Neural cell (in vitro differentiated cells): ENCODE data around the gene FCGR2B. TPM values are rescaled to one million over a fixed set of nuclear protein-coding genes. Genes with fewer than 3 reads are reported as not detected.

Source experiments
- H2AFZ ChIP-seq: fragments of 200-600, 300-800 bp; sonication (generic), shearing (Covaris generic); 2 replicates; pipeline ENCODE4 v1.6.0; 2014; ENCODE audit warnings: low read depth, mild to moderate bottlenecking, antibody characterized with exemption, low read length, moderate library complexity
- H3F3A ChIP-seq: fragments of 200-600 bp; shearing (Covaris generic); 2 replicates; pipeline ENCODE4 v1.6.1; 2016; ENCODE audit warnings: mild to moderate bottlenecking, moderate library complexity, mixed read lengths, antibody characterized with exemption, low read length; ENCODE audit not compliant: insufficient read depth, poor library complexity, severe bottlenecking
- H3K27ac ChIP-seq: fragments of 200-600, 300-800 bp; sonication (generic), shearing (Covaris generic); 2 replicates; pipeline ENCODE4 v1.5.1; 2014; ENCODE audit warnings: mild to moderate bottlenecking, low read length, moderate library complexity
- H3K27me3 ChIP-seq: fragments of 300-800, 200-600 bp; sonication (generic), shearing (Covaris generic); 2 replicates; pipeline ENCODE4 v1.6.0; 2014; ENCODE audit warnings: mild to moderate bottlenecking, low read depth, low read length, moderate library complexity; ENCODE audit not compliant: insufficient read depth
- H3K36me3 ChIP-seq: fragments of 300-800, 200-600 bp; sonication (generic), shearing (Covaris generic); 2 replicates; pipeline ENCODE4 v1.5.1; 2014; ENCODE audit warnings: mild to moderate bottlenecking, antibody characterized with exemption, low read length, moderate library complexity; ENCODE audit not compliant: insufficient read depth
- H3K4me2 ChIP-seq: fragments of 300-800, 200-600 bp; sonication (generic), shearing (Covaris generic); 2 replicates; pipeline ENCODE4 v1.6.0; 2014; ENCODE audit warnings: mild to moderate bottlenecking, low read length
- H3K4me3 ChIP-seq: fragments of 300-800, 200-600 bp; sonication (generic), shearing (Covaris generic); 2 replicates; pipeline ENCODE4 v1.5.1; 2014; ENCODE audit warnings: mild to moderate bottlenecking, low read length, moderate library complexity
- H3K79me2 ChIP-seq: fragments of 200-600 bp; shearing (Covaris generic); replicated peaks from 2 replicates; pipeline ENCODE4 v1.6.0; 2014; ENCODE audit warnings: mild to moderate bottlenecking, low read length, moderate library complexity; ENCODE audit not compliant: insufficient read depth
- H3K9ac ChIP-seq: fragments of 300-800, 200-600 bp; sonication (generic), shearing (Covaris generic); 2 replicates; pipeline ENCODE4 v1.6.1; 2016; ENCODE audit warnings: mild to moderate bottlenecking, low read length, mixed read lengths
- H3K9me2 ChIP-seq: fragments of 200-600 bp; shearing (Covaris generic); 2 replicates; pipeline ENCODE4 v1.6.1; 2016; ENCODE audit warnings: mild to moderate bottlenecking, low read length, mixed read lengths; ENCODE audit not compliant: insufficient read depth
- H3K9me3 ChIP-seq: fragments of 200-600, 300-800 bp; sonication (generic), shearing (Covaris generic); 2 replicates; pipeline ENCODE4 v1.6.1; 2016; ENCODE audit warnings: mild to moderate bottlenecking, mixed run types, low read length, moderate library complexity, mixed read lengths
- H4K20me1 ChIP-seq: fragments of 200-600 bp; shearing (Covaris generic); 2 replicates; pipeline ENCODE4 v1.6.1; 2016; ENCODE audit warnings: mild to moderate bottlenecking, mixed run types; ENCODE audit not compliant: insufficient read depth
- EP300 ChIP-seq: fragments of 450-650 bp; conservative IDR thresholded peaks from 2 replicates; pipeline ENCODE4 v1.6.1; 2014; ENCODE audit warnings: antibody characterized with exemption, mild to moderate bottlenecking, moderate library complexity; ENCODE audit not compliant: poor library complexity, severe bottlenecking
- EZH2 ChIP-seq: fragments of 200-600, 300-800 bp; shearing (Covaris generic), sonication (generic); IDR thresholded peaks from 2 replicates; pipeline ENCODE4 v1.6.1; 2014; ENCODE audit warnings: antibody characterized with exemption, low read length, borderline replicate concordance, mild to moderate bottlenecking; ENCODE audit not compliant: insufficient read depth, poor library complexity, severe bottlenecking
- MXI1 ChIP-seq: fragments of 450-650 bp; conservative IDR thresholded peaks from 2 replicates; pipeline ENCODE4 v1.6.1; 2014; ENCODE audit warnings: antibody characterized with exemption, mild to moderate bottlenecking; ENCODE audit not compliant: poor library complexity, severe bottlenecking
- POLR2AphosphoS5 ChIP-seq: IDR thresholded peaks from 2 replicates; pipeline ENCODE4 v1.6.1; 2012
- RAD21 ChIP-seq: fragments of 450-650 bp; conservative IDR thresholded peaks from 2 replicates; pipeline ENCODE4 v1.6.1; 2014; ENCODE audit warnings: antibody characterized with exemption, mild to moderate bottlenecking, moderate library complexity
- SMC3 ChIP-seq: fragments of 450-650 bp; conservative IDR thresholded peaks from 2 replicates; pipeline ENCODE4 v1.6.1; 2014; ENCODE audit warnings: antibody characterized with exemption, mild to moderate bottlenecking, moderate library complexity; ENCODE audit not compliant: poor library complexity
- TAF1 ChIP-seq: IDR thresholded peaks from 2 replicates; pipeline ENCODE4 v1.6.1; 2012; ENCODE audit warnings: low read depth
- polyA plus RNA-seq: library from polyadenylated mRNA; depleted of rRNA; stranded (reverse); fragments of >200 nt; gene quantifications from 2 replicates; pipeline ENCODE4 v1.2.3, GENCODE V29; 2014
- small RNA-seq, 3 experiments: library from RNA; depleted of rRNA; stranded (forward); fragments of <200 nt; gene quantifications; one replicate each; pipeline ENCODE3, GENCODE V24; 2012
- TF ChIP-seq, protein P1 (sequence below): IDR thresholded peaks from 2 replicates; pipeline ENCODE4 v1.6.1; 2012; ENCODE audit warnings: borderline replicate concordance

FCGR2B gene
- polyA plus RNA-seq, 1 donor from 2014 or later: not detected

DNA sequence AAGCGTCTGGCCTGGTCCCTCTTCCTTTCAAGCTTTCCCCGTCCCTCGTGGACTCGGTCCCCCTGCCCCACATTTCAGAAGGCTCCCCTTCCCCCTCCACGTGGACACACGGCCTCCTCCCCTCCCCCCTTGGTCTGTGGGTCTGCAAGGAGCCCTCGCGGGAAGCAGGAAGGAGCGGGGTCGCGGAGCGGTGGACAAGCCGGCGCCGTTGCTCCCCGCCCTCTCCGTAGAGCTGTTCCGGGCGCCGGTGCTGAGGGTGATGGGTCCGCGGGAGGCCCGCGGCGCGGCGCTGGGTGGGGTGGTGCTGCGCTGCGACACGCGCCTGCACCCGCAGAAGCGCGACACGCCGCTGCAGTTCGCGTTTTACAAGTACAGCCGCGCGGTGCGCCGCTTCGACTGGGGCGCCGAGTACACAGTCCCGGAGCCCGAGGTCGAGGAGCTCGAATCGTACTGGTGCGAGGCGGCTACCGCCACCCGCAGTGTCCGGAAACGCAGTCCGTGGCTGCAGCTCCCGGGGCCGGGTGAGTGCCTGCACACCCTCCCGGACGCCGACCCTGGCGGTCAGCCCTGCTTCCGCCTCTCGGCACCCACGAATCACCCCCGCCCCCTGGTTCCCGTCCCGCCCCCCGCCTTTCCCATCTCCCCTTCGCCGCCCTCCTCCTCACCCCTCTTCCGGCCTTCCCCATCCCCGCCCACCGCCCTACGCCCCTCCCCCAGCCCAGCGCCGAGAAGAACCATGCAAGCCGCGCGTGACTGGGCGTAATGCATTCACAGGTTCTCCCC, 63.7 kb downstream of the FCGR2B start:
- peak overlapping the region; percentile 97 for H3K4me3 ChIP-seq
- H3K4me2 ChIP-seq: no peak overlapping the region
- H2AFZ ChIP-seq: peak overlapping the region; percentile 90
- no peaks in the 10 kb centered on the region for H3K9me2 ChIP-seq
- H3K9me3 ChIP-seq: no peaks in the 10 kb centered on the region
- H3K36me3 ChIP-seq: no peaks in the 10 kb centered on the region
- TF ChIP-seq EP300 (no peak), TAF1 (no peak), SMC3 (no peak), EZH2 (no peak), MXI1 (peak; percentile 70), RAD21 (peak; percentile 20), POLR2AphosphoS5 (peak; percentile 58)
- H3F3A ChIP-seq: no peaks in the 10 kb centered on the region
- H3K27ac ChIP-seq: peak overlapping the region; percentile 55
- H3K79me2 ChIP-seq: no peaks in the 10 kb centered on the region
- no peaks in the 10 kb centered on the region for H4K20me1 ChIP-seq
- peak overlapping the region; percentile 77 for H3K9ac ChIP-seq
- H3K27me3 ChIP-seq: peaks cover 12% of the 10 kb centered on the region

DNA sequence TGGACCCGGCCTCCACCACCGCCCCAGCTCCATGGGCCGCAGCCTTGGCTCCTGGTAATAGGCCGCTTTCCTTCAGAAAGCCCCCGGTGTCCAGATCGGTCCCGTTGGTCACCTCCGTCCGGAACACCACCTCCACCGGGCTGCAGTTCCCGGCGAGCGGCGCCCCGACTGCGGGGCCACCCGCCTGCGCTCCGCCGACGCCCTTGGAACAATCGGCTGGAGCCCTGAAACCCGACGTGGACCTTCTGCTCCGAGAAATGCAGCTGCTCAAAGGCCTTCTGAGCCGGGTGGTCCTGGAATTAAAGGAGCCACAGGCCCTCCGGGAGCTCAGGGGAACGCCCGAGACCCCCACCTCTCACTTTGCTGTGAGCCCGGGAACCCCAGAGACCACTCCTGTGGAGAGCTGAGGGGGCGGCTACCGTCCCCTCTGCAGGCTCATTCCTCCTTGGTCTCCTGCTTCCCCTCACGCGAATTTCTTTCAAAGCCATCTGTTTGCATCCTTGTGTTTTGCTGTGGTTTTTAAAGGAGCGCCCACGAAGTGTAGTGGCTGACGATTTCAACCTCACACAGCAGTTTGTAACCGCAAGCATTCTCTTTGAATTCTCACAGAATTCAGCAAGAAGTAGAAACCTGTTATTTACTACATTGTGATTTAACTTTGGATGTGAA, 64.4 kb downstream of the FCGR2B start:
- no peaks in the 10 kb centered on the region for H3K79me2 ChIP-seq
- peak overlapping the region; percentile 77 for H3K9ac ChIP-seq
- no peaks in the 10 kb centered on the region for H3K9me3 ChIP-seq
- H4K20me1 ChIP-seq: no peaks in the 10 kb centered on the region
- peaks cover 9% of the 10 kb centered on the region for H3K27me3 ChIP-seq
- H3K4me3 ChIP-seq: peak overlapping the region; percentile 97
- H3K36me3 ChIP-seq: no peaks in the 10 kb centered on the region
- TF ChIP-seq, protein P1, sequence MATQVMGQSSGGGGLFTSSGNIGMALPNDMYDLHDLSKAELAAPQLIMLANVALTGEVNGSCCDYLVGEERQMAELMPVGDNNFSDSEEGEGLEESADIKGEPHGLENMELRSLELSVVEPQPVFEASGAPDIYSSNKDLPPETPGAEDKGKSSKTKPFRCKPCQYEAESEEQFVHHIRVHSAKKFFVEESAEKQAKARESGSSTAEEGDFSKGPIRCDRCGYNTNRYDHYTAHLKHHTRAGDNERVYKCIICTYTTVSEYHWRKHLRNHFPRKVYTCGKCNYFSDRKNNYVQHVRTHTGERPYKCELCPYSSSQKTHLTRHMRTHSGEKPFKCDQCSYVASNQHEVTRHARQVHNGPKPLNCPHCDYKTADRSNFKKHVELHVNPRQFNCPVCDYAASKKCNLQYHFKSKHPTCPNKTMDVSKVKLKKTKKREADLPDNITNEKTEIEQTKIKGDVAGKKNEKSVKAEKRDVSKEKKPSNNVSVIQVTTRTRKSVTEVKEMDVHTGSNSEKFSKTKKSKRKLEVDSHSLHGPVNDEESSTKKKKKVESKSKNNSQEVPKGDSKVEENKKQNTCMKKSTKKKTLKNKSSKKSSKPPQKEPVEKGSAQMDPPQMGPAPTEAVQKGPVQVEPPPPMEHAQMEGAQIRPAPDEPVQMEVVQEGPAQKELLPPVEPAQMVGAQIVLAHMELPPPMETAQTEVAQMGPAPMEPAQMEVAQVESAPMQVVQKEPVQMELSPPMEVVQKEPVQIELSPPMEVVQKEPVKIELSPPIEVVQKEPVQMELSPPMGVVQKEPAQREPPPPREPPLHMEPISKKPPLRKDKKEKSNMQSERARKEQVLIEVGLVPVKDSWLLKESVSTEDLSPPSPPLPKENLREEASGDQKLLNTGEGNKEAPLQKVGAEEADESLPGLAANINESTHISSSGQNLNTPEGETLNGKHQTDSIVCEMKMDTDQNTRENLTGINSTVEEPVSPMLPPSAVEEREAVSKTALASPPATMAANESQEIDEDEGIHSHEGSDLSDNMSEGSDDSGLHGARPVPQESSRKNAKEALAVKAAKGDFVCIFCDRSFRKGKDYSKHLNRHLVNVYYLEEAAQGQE: no peak
- H3K4me2 ChIP-seq: no peak overlapping the region
- H3K9me2 ChIP-seq: no peaks in the 10 kb centered on the region
- H3K27ac ChIP-seq: peak overlapping the region; percentile 55
- peak overlapping the region; percentile 56 for H2AFZ ChIP-seq
- no peaks in the 10 kb centered on the region for H3F3A ChIP-seq

Small RNA genes lying within 50 kb of the gene (small RNA-seq; reads per million reads assigned to genes)
- gene RF00019: 0 to 1.2 (median 0) reads per million in 3 experiments

Other genes with a start within 250 kb of the FCGR2B start
- gene FCGR2A, start 157.7 kb upstream of the FCGR2B start, polyA plus RNA-seq: not detected in 2 replicates
- 2.6 and 3.8 TPM in 2 replicates for gene HSPA6, start 138.6 kb upstream of the FCGR2B start, polyA plus RNA-seq
- not detected in 2 replicates for gene FCGR3A, start 113.3 kb upstream of the FCGR2B start, polyA plus RNA-seq
- gene FCGR3B, start 32.0 kb upstream of the FCGR2B start, polyA plus RNA-seq: not detected in 2 replicates
- gene FCRLA, start 44.1 kb downstream of the FCGR2B start, polyA plus RNA-seq: not detected in 2 replicates
- gene FCRLB, start 58.4 kb downstream of the FCGR2B start, polyA plus RNA-seq: 0.45 and 0.70 TPM in 2 replicates
- gene DUSP12, start 86.6 kb downstream of the FCGR2B start, polyA plus RNA-seq: 183 and 209 TPM in 2 replicates
- 15.4 and 16.6 TPM in 2 replicates for gene ATF6, start 103.2 kb downstream of the FCGR2B start, polyA plus RNA-seq